OCI-LY1 (cell line): ENCODE measurements around the gene ASPDH.

Experiments used
- EZH2 ChIP-seq: fragments of 200-600 bp; sonication (generic), shearing (Covaris generic); IDR thresholded peaks from 2 replicates; pipeline ENCODE4 v1.8.0; 2017; ENCODE audit warnings: borderline replicate concordance, mixed run types, mild to moderate bottlenecking, antibody characterized with exemption, low read length, moderate library complexity, mixed read lengths
- TF ChIP-seq, protein P1 (sequence below): fragments of 200-600 bp; sonication (generic), shearing (Covaris generic); IDR thresholded peaks from 2 replicates; pipeline ENCODE4 v1.5.1; 2017; ENCODE audit warnings: mild to moderate bottlenecking, antibody characterized with exemption, low read length, moderate library complexity, mixed read lengths

DNA sequence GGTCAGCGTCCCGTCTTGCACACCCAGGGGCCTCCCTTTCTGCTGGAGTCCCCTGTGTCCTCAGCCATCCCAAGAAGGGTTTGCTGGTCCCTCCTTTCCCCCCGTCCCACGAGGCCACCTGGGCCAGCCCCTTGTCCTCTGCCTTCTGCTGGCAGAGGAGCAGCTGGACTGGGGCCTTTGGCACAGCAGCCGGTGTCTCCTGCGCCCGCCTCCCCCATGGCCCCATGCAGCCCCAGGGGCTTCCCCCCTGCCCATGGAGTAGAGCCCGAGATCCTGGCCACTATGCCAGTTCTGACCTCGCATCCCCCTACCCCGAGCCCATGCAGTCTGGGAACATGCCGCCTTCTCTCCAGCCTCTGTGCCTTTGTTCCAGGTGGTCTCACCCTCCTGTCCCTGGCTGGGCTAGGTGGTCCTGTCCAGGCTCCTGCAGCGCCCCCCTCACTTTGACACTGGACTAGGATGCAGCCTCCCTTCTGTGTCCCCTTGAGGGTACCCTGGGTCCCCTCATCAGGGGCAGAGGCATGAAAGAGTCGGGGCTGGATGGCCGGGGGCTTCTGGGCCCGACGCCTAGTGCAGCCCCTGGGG lies 31.4 kb downstream of the ASPDH start:
- TF ChIP-seq, protein P1, sequence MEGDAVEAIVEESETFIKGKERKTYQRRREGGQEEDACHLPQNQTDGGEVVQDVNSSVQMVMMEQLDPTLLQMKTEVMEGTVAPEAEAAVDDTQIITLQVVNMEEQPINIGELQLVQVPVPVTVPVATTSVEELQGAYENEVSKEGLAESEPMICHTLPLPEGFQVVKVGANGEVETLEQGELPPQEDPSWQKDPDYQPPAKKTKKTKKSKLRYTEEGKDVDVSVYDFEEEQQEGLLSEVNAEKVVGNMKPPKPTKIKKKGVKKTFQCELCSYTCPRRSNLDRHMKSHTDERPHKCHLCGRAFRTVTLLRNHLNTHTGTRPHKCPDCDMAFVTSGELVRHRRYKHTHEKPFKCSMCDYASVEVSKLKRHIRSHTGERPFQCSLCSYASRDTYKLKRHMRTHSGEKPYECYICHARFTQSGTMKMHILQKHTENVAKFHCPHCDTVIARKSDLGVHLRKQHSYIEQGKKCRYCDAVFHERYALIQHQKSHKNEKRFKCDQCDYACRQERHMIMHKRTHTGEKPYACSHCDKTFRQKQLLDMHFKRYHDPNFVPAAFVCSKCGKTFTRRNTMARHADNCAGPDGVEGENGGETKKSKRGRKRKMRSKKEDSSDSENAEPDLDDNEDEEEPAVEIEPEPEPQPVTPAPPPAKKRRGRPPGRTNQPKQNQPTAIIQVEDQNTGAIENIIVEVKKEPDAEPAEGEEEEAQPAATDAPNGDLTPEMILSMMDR, result no peak
- no peak for TF ChIP-seq EZH2
